Activated effector memory CD4-positive, alpha-beta T cell treated with Interleukin-2 at 50 U/mL for 16 hours (primary cell): ENCODE measurements around the gene ZCCHC10.
"Not testable (repeated sequence)": the region's sequence is repeated elsewhere in the genome, so short reads cannot be mapped to it uniquely, and the experiment has no call there.

ENCODE experiments used
- DNase-seq: peaks from one replicate; pipeline ENCODE4 v3.0.0-alpha.2; 2020

Gene ZCCHC10

GRCh38 chr5:133041157-133041784 lies 14.9 kb upstream of the ZCCHC10 start:
- DNase-seq, result no peak

- not testable (repeated sequence) for DNase-seq
Observed at GRCh38 chr5:133036677-133037076, 10.3 kb upstream of the ZCCHC10 start.

GRCh38 chr5:133035224-133035623 lies 8.9 kb upstream of the ZCCHC10 start:
- DNase-seq, result no peak

- no peak for DNase-seq
Observed at GRCh38 chr5:133034064-133034463, 7.7 kb upstream of the ZCCHC10 start.

- DNase-seq, result no peak
Observed at GRCh38 chr5:133032852-133033742, 6.7 kb upstream of the ZCCHC10 start.

GRCh38 chr5:133030343-133031005 lies 4.1 kb upstream of the ZCCHC10 start:
- DNase-seq, result no peak

GRCh38 chr5:133029416-133029815 lies 3.1 kb upstream of the ZCCHC10 start:
- no peak for DNase-seq

- no peak for DNase-seq
Observed at GRCh38 chr5:133026664-133027153, 360 bp upstream of the ZCCHC10 start.

- not testable (repeated sequence) for DNase-seq
Observed at GRCh38 chr5:133019471-133019870, 6.9 kb downstream of the ZCCHC10 start.

- no peak for DNase-seq
Observed at GRCh38 chr5:133017964-133018363, 8.4 kb downstream of the ZCCHC10 start.

GRCh38 chr5:133015466-133015865 lies 10.9 kb downstream of the ZCCHC10 start:
- no peak for DNase-seq

GRCh38 chr5:133008455-133008854 lies 17.9 kb downstream of the ZCCHC10 start:
- DNase-seq, result not testable (repeated sequence)

GRCh38 chr5:133006653-133007052 lies 19.7 kb downstream of the ZCCHC10 start:
- no peak for DNase-seq

GRCh38 chr5:132999246-132999645 lies 27.1 kb downstream of the ZCCHC10 start:
- no peak for DNase-seq

- no peak for DNase-seq
Observed at GRCh38 chr5:132998556-132998955, 27.8 kb downstream of the ZCCHC10 start.

GRCh38 chr5:132996307-132996706 lies 30.0 kb downstream of the ZCCHC10 start:
- no peak for DNase-seq

GRCh38 chr5:132987531-132988408 lies 38.6 kb downstream of the ZCCHC10 start:
- no peak for DNase-seq

GRCh38 chr5:132982971-132983370 lies 43.4 kb downstream of the ZCCHC10 start:
- not testable (repeated sequence) for DNase-seq

- no peak for DNase-seq
Observed at GRCh38 chr5:132981288-132981687, 45.1 kb downstream of the ZCCHC10 start.

- DNase-seq, result no peak
Observed at GRCh38 chr5:132979976-132980375, 46.4 kb downstream of the ZCCHC10 start.

- no peak for DNase-seq
Observed at GRCh38 chr5:132979367-132979940, 46.9 kb downstream of the ZCCHC10 start.

- DNase-seq, result no peak
Observed at GRCh38 chr5:132976852-132977251, 49.5 kb downstream of the ZCCHC10 start.
